Skin of body (tissue), 2 donors: ENCODE results near the gene TMEFF2. TPM values are rescaled to one million over a fixed set of nuclear protein-coding genes. Genes with fewer than 3 reads are reported as not detected.
"Not testable (repeated sequence)": the region's sequence is repeated elsewhere in the genome, so short reads cannot be mapped to it uniquely, and the experiment has no call there.

Experiments used
- DNase-seq: peaks from one replicate; lab custom pipeline; 2025; lab: John Stamatoyannopoulos, UW
- total RNA-seq: library from RNA; depleted of rRNA; stranded (reverse); fragments of >200 nt; gene quantifications from one replicate; pipeline ENCODE4 v1.2.3, GENCODE V29; 2014

TMEFF2 gene
- total RNA-seq, 1 donor from 2014 or later = 1.1 TPM

GRCh38 chr2:192130312-192130711, 64.4 kb downstream of the TMEFF2 start:
- not testable (repeated sequence) for DNase-seq

- no peak for DNase-seq
These were observed 66.1 kb downstream of the TMEFF2 start for GRCh38 chr2:192128655-192129054.

- no peak for DNase-seq
These were observed 67.3 kb downstream of the TMEFF2 start for GRCh38 chr2:192127434-192127833.

- DNase-seq = no peak
These were observed 67.8 kb downstream of the TMEFF2 start for GRCh38 chr2:192126912-192127311.

GRCh38 chr2:192126426-192126825, 68.3 kb downstream of the TMEFF2 start:
- DNase-seq = no peak

GRCh38 chr2:192124571-192124970, 70.2 kb downstream of the TMEFF2 start:
- DNase-seq = no peak

GRCh38 chr2:192123847-192124246, 70.9 kb downstream of the TMEFF2 start:
- peak; percentile 43 for DNase-seq

- no peak for DNase-seq
These were observed 71.8 kb downstream of the TMEFF2 start for GRCh38 chr2:192122946-192123345.

GRCh38 chr2:192122141-192122540, 72.6 kb downstream of the TMEFF2 start:
- no peak for DNase-seq

- no peak for DNase-seq
These were observed 75.2 kb downstream of the TMEFF2 start for GRCh38 chr2:192119536-192119935.

GRCh38 chr2:192117705-192118104, 77.0 kb downstream of the TMEFF2 start:
- no peak for DNase-seq

GRCh38 chr2:192111536-192111935, 83.2 kb downstream of the TMEFF2 start:
- DNase-seq = not testable (repeated sequence)

- no peak for DNase-seq
These were observed 95.0 kb downstream of the TMEFF2 start for GRCh38 chr2:192099742-192100141.

- no peak for DNase-seq
These were observed 95.8 kb downstream of the TMEFF2 start for GRCh38 chr2:192098814-192099491.

GRCh38 chr2:192091476-192091875, 103.3 kb downstream of the TMEFF2 start:
- DNase-seq = no peak

- DNase-seq = no peak
These were observed 103.8 kb downstream of the TMEFF2 start for GRCh38 chr2:192090911-192091310.

- no peak for DNase-seq
These were observed 107.3 kb downstream of the TMEFF2 start for GRCh38 chr2:192087398-192087958.

- DNase-seq = no peak
These were observed 112.6 kb downstream of the TMEFF2 start for GRCh38 chr2:192082121-192082520.

GRCh38 chr2:192080096-192080495, 114.6 kb downstream of the TMEFF2 start:
- DNase-seq = not testable (repeated sequence)

GRCh38 chr2:192073878-192074277, 120.9 kb downstream of the TMEFF2 start:
- DNase-seq = no peak

GRCh38 chr2:192072778-192073177, 122.0 kb downstream of the TMEFF2 start:
- no peak for DNase-seq

- DNase-seq = no peak
These were observed 122.5 kb downstream of the TMEFF2 start for GRCh38 chr2:192072261-192072660.

GRCh38 chr2:192070099-192070498, 124.6 kb downstream of the TMEFF2 start:
- DNase-seq = no peak
